Activated naive CD8-positive, alpha-beta T cell treated with anti-CD3 and anti-CD28 coated beads, Interleukin-2, amount 50 U/mL, for 24 hours (primary cell): ENCODE data around the gene RAB35.

Source experiments
- ATAC-seq: fragments of 150-1000 bp; cut with Tn5 transposase; one replicate; pipeline ENCODE4 v1.10.0; 2021
- DNase-seq: peaks from one replicate; pipeline ENCODE4 v3.0.0; 2021
- H3K27ac Mint-ChIP-seq: one replicate; pipeline ENCODE4 v1.8.0; 2021; ENCODE audit warnings: mild to moderate bottlenecking, mixed read lengths
- H3K27me3 Mint-ChIP-seq: one replicate; pipeline ENCODE4 v1.8.0; 2021; ENCODE audit warnings: mixed read lengths
- H3K36me3 Mint-ChIP-seq: one replicate; pipeline ENCODE4 v1.8.0; 2021; ENCODE audit warnings: low read depth, mixed read lengths
- H3K4me1 Mint-ChIP-seq: one replicate; pipeline ENCODE4 v1.8.0; 2021; ENCODE audit warnings: mixed read lengths
- H3K4me3 Mint-ChIP-seq: one replicate; pipeline ENCODE4 v1.8.0; 2021; ENCODE audit warnings: mild to moderate bottlenecking, moderate library complexity, mixed read lengths
- H3K9me3 Mint-ChIP-seq: one replicate; pipeline ENCODE4 v1.8.0; 2021; ENCODE audit warnings: mixed read lengths

RAB35 gene

GRCh38 chr12:120141336-120141735 lies 24.8 kb upstream of the RAB35 start:
- no peak overlapping the region for H3K27ac Mint-ChIP-seq
- no peak for DNase-seq
- peaks cover 48% of the 10 kb centered on the region for H3K36me3 Mint-ChIP-seq
- H3K4me1 Mint-ChIP-seq = no peaks in the 10 kb centered on the region
- no peaks in the 10 kb centered on the region for H3K27me3 Mint-ChIP-seq
- H3K9me3 Mint-ChIP-seq = no peaks in the 10 kb centered on the region
- no peak overlapping the region for H3K4me3 Mint-ChIP-seq
- ATAC-seq = no peak

GRCh38 chr12:120140603-120141002 lies 24.1 kb upstream of the RAB35 start:
- ATAC-seq = no peak
- H3K4me1 Mint-ChIP-seq = no peaks in the 10 kb centered on the region
- peak overlapping the region; percentile 12 for H3K27ac Mint-ChIP-seq
- no peaks in the 10 kb centered on the region for H3K9me3 Mint-ChIP-seq
- no peak for DNase-seq
- H3K4me3 Mint-ChIP-seq = no peak overlapping the region
- no peaks in the 10 kb centered on the region for H3K27me3 Mint-ChIP-seq
- peaks cover 53% of the 10 kb centered on the region for H3K36me3 Mint-ChIP-seq

GRCh38 chr12:120139958-120140357 lies 23.4 kb upstream of the RAB35 start:
- DNase-seq (no peak), ATAC-seq (no peak)
- H3K27me3 Mint-ChIP-seq = no peaks in the 10 kb centered on the region
- no peak overlapping the region for H3K4me3 Mint-ChIP-seq
- peaks cover 55% of the 10 kb centered on the region for H3K36me3 Mint-ChIP-seq
- no peak overlapping the region for H3K27ac Mint-ChIP-seq
- H3K4me1 Mint-ChIP-seq = no peaks in the 10 kb centered on the region
- no peaks in the 10 kb centered on the region for H3K9me3 Mint-ChIP-seq

GRCh38 chr12:120138366-120138765 lies 21.8 kb upstream of the RAB35 start:
- peaks cover 64% of the 10 kb centered on the region for H3K36me3 Mint-ChIP-seq
- H3K9me3 Mint-ChIP-seq = no peaks in the 10 kb centered on the region
- H3K27me3 Mint-ChIP-seq = no peaks in the 10 kb centered on the region
- DNase-seq (no peak), ATAC-seq (no peak)
- no peak overlapping the region for H3K27ac Mint-ChIP-seq
- H3K4me3 Mint-ChIP-seq = no peak overlapping the region
- H3K4me1 Mint-ChIP-seq = no peaks in the 10 kb centered on the region

- Mint-ChIP-seq H3K4me1 (no peaks in the 10 kb centered on the region), H3K4me3 (no peak overlapping the region), H3K27me3 (no peaks in the 10 kb centered on the region), H3K36me3 (peaks cover 67% of the 10 kb centered on the region), H3K9me3 (no peaks in the 10 kb centered on the region), H3K27ac (no peak overlapping the region)
- ATAC-seq = no peak
- DNase-seq = no peak
Measured at GRCh38 chr12:120137833-120138232, 21.3 kb upstream of the RAB35 start.

GRCh38 chr12:120136093-120136770 lies 19.7 kb upstream of the RAB35 start:
- no peaks in the 10 kb centered on the region for H3K4me1 Mint-ChIP-seq
- no peak for DNase-seq
- H3K36me3 Mint-ChIP-seq = peaks cover 67% of the 10 kb centered on the region
- no peaks in the 10 kb centered on the region for H3K27me3 Mint-ChIP-seq
- H3K4me3 Mint-ChIP-seq = no peak overlapping the region
- H3K9me3 Mint-ChIP-seq = no peaks in the 10 kb centered on the region
- ATAC-seq = no peak
- H3K27ac Mint-ChIP-seq = peak overlapping the region; percentile 27

- Mint-ChIP-seq H3K27ac (no peak overlapping the region), H3K4me1 (peaks cover 2% of the 10 kb centered on the region), H3K4me3 (no peak overlapping the region), H3K36me3 (peaks cover 57% of the 10 kb centered on the region), H3K9me3 (no peaks in the 10 kb centered on the region), H3K27me3 (no peaks in the 10 kb centered on the region)
- ATAC-seq (no peak), DNase-seq (no peak)
Measured at GRCh38 chr12:120134307-120134980, 17.9 kb upstream of the RAB35 start.

- ATAC-seq = no peak
- Mint-ChIP-seq H3K27ac (no peak overlapping the region), H3K27me3 (no peaks in the 10 kb centered on the region), H3K4me1 (peaks cover 9% of the 10 kb centered on the region), H3K36me3 (peaks cover 54% of the 10 kb centered on the region), H3K9me3 (no peaks in the 10 kb centered on the region), H3K4me3 (no peak overlapping the region)
- DNase-seq = no peak
Measured at GRCh38 chr12:120132863-120133385, 16.4 kb upstream of the RAB35 start.

- no peak overlapping the region for H3K4me3 Mint-ChIP-seq
- H3K9me3 Mint-ChIP-seq = no peaks in the 10 kb centered on the region
- no peaks in the 10 kb centered on the region for H3K27me3 Mint-ChIP-seq
- ATAC-seq (no peak), DNase-seq (no peak)
- H3K36me3 Mint-ChIP-seq = peaks cover 60% of the 10 kb centered on the region
- H3K4me1 Mint-ChIP-seq = peaks cover 16% of the 10 kb centered on the region
- no peak overlapping the region for H3K27ac Mint-ChIP-seq
Measured at GRCh38 chr12:120132054-120132836, 15.7 kb upstream of the RAB35 start.

GRCh38 chr12:120131116-120131515 lies 14.6 kb upstream of the RAB35 start:
- Mint-ChIP-seq H3K36me3 (peaks cover 62% of the 10 kb centered on the region), H3K27ac (no peak overlapping the region), H3K4me3 (no peak overlapping the region), H3K27me3 (no peaks in the 10 kb centered on the region), H3K4me1 (peaks cover 27% of the 10 kb centered on the region), H3K9me3 (no peaks in the 10 kb centered on the region)
- ATAC-seq (no peak), DNase-seq (no peak)

- no peak overlapping the region for H3K27ac Mint-ChIP-seq
- H3K27me3 Mint-ChIP-seq = no peaks in the 10 kb centered on the region
- H3K4me1 Mint-ChIP-seq = peaks cover 38% of the 10 kb centered on the region
- ATAC-seq (no peak), DNase-seq (no peak)
- H3K4me3 Mint-ChIP-seq = no peak overlapping the region
- H3K36me3 Mint-ChIP-seq = peaks cover 65% of the 10 kb centered on the region
- H3K9me3 Mint-ChIP-seq = no peaks in the 10 kb centered on the region
Measured at GRCh38 chr12:120130011-120130410, 13.5 kb upstream of the RAB35 start.

- peak overlapping the region; percentile 89 for H3K27ac Mint-ChIP-seq
- H3K9me3 Mint-ChIP-seq = no peaks in the 10 kb centered on the region
- no peaks in the 10 kb centered on the region for H3K27me3 Mint-ChIP-seq
- DNase-seq (no peak), ATAC-seq (peak; percentile 34)
- H3K36me3 Mint-ChIP-seq = peaks cover 39% of the 10 kb centered on the region
- H3K4me3 Mint-ChIP-seq = no peak overlapping the region
- peaks cover 62% of the 10 kb centered on the region for H3K4me1 Mint-ChIP-seq
Measured at GRCh38 chr12:120126635-120127005, 10.1 kb upstream of the RAB35 start.

- H3K36me3 Mint-ChIP-seq = peaks cover 34% of the 10 kb centered on the region
- no peaks in the 10 kb centered on the region for H3K9me3 Mint-ChIP-seq
- no peaks in the 10 kb centered on the region for H3K27me3 Mint-ChIP-seq
- peak overlapping the region; percentile 89 for H3K27ac Mint-ChIP-seq
- ATAC-seq = peak; percentile 71
- H3K4me1 Mint-ChIP-seq = peaks cover 68% of the 10 kb centered on the region
- no peak overlapping the region for H3K4me3 Mint-ChIP-seq
- no peak for DNase-seq
Measured at GRCh38 chr12:120125792-120126634, 9.5 kb upstream of the RAB35 start.

GRCh38 chr12:120125029-120125428 lies 8.5 kb upstream of the RAB35 start:
- no peaks in the 10 kb centered on the region for H3K9me3 Mint-ChIP-seq
- no peak overlapping the region for H3K27ac Mint-ChIP-seq
- DNase-seq (no peak), ATAC-seq (no peak)
- no peak overlapping the region for H3K4me3 Mint-ChIP-seq
- peaks cover 33% of the 10 kb centered on the region for H3K36me3 Mint-ChIP-seq
- no peaks in the 10 kb centered on the region for H3K27me3 Mint-ChIP-seq
- peaks cover 78% of the 10 kb centered on the region for H3K4me1 Mint-ChIP-seq
